GM12864 (cell line): Measurements from ENCODE around the gene IL10.
A peak's percentile ranks its signal among the peaks of the same experiment; 100 is the strongest.
"Not testable (repeated sequence)": the region's sequence is repeated elsewhere in the genome, so short reads cannot be mapped to it uniquely, and the experiment has no call there.

Experiments
- DNase-seq: peaks from one replicate; pipeline ENCODE4 v3.0.0-alpha.2; 2011; ENCODE audit warnings: low read depth
- H3K4me3 ChIP-seq: 2 replicates; pipeline ENCODE4 v1.5.1; 2011; ENCODE audit warnings: mild to moderate bottlenecking, low read depth, low read length, control low read depth
- TF ChIP-seq, protein P1 (sequence below): IDR thresholded peaks from 2 replicates; pipeline ENCODE4 v1.5.1; 2011; ENCODE audit warnings: low read depth, mild to moderate bottlenecking, moderate library complexity, low read length, control low read depth, inconsistent platforms; ENCODE audit errors: missing control alignments

The IL10 gene

DNA sequence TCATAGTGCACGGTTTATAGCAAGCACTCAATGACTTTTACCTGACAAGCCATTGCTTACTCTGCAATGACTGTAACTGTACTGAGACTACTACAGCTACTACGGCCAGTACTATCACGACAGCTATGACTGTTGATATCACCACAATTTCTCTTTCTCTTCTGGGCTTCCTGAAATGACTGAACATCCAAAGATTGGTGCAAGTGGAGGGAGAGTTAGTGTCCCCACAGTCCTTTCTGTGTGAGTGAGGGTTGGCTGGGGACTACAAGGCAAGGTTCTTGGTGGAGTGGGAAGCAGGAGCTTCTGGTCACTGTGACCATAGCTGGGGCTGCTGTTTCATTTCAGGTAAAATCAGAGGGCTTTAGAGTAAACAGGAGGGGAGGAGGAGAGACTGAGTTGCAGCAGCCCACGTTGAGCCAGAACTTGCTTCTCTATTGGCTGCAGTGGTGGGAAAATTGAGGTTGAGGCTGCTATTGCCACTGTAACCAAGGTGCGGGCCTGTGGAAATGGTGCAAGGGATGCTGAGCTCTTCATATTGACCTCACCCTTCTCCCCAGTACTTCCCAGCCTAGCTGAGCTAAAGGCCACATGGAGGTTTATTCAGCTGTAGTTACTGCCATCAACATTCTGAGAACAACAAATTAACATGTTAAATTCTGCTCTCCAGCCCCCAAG lies 14.1 kb upstream of the IL10 start:
- TF ChIP-seq, protein P1, sequence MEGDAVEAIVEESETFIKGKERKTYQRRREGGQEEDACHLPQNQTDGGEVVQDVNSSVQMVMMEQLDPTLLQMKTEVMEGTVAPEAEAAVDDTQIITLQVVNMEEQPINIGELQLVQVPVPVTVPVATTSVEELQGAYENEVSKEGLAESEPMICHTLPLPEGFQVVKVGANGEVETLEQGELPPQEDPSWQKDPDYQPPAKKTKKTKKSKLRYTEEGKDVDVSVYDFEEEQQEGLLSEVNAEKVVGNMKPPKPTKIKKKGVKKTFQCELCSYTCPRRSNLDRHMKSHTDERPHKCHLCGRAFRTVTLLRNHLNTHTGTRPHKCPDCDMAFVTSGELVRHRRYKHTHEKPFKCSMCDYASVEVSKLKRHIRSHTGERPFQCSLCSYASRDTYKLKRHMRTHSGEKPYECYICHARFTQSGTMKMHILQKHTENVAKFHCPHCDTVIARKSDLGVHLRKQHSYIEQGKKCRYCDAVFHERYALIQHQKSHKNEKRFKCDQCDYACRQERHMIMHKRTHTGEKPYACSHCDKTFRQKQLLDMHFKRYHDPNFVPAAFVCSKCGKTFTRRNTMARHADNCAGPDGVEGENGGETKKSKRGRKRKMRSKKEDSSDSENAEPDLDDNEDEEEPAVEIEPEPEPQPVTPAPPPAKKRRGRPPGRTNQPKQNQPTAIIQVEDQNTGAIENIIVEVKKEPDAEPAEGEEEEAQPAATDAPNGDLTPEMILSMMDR: no peak
- no peak overlapping the region for H3K4me3 ChIP-seq

DNA sequence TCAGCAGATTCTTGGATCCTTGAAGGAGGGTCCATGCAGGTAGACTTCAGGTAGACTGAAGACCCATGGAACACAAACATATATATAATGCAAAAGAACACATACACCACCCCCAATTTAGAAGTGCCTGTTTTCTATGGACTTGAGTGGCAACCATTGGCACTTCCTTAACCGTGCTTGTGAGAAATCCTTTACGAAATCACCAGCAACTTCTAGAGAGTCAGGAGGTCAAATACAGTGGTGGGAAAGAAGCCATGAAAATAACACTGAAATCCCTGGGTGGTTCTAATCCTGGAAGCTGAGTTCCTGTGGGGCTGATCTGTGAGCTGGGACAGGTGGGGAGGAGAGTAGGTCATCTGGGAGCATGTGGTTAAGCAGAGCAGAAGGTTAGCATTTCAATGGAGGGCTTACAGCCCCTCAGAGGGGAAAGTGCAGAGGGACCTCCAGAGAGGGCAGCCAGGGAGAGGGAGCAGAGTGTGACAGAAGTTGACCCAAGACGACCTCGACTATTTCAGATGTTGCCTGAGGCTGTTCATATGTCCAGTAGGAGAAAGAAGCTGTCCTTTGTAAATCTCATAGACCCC lies 13.0 kb upstream of the IL10 start:
- TF ChIP-seq, protein P1: no peak
- DNase-seq: no peak
- H3K4me3 ChIP-seq: no peak overlapping the region; the same call in 1 of the 2 replicates

More for the DNA sequence above, 14.1 kb upstream of the IL10 start:
- DNase-seq: no peak

DNA sequence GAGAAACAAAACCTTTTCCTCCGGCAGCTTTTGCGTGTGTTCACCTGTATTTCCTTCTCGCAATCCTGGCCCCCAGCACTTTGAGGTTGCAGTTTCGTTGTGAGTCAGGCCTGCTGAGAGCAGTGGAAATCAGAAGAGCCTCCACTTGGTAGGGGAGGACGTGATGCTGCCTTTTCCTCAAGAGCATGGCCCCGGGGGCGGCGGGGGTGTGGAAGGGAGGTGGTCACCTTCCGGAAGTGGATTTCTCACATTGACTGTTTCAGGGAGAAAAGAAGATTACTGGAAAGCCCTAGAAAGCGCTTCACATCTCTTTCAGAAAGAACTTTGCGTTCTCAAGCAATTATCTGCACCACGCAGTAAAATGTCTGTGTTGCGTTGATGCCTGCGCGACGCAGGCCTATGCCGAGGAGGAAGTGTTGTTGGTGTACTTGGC lies 12.2 kb upstream of the IL10 start:
- DNase-seq: peak; percentile 96
- TF ChIP-seq, protein P1: no peak
- H3K4me3 ChIP-seq: no peak overlapping the region; the same call in 1 of the 2 replicates

DNA sequence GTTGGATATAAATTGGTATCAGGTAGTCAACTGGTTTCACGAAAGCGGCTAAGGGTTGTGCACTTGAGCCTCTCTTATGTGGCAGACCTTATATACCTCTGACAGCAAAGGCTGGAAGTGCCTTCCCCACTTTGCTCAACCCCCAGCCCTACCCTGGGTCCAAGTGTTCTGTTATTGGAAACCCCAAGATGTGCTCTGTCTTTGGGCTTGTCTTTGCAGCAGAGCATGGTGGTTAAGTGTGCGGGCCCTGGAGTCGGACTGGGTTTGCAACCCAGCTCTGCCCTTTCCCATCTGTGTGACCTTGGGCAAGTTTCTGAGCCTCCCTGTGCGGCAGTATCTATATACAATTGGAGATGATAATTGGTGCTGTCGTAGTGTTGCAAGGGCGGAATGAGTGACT lies 11.2 kb upstream of the IL10 start:
- H3K4me3 ChIP-seq: no peak overlapping the region
- TF ChIP-seq, protein P1: no peak
- no peak for DNase-seq

DNA sequence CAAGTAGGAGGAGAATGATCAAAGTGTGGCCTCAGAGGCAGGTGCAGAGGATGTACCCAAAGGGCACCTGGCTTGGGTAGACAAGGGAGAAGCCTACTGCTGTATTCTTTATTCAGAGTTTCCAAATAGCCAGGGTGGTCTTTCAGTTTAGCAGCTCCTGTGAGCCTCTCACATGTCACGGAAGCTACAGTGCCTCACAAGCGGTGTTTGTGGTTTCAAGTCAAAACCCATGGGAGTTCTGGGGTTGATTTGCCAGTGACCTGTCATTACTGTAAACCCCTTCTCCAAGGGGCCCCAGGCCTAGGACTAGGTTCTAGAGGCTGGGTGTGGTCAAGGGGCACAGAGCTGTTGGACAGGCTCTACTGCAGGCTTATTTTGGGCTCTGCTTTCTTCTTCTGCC lies 10.2 kb upstream of the IL10 start:
- TF ChIP-seq, protein P1: no peak
- DNase-seq: peak; percentile 90
- no peak overlapping the region for H3K4me3 ChIP-seq

DNA sequence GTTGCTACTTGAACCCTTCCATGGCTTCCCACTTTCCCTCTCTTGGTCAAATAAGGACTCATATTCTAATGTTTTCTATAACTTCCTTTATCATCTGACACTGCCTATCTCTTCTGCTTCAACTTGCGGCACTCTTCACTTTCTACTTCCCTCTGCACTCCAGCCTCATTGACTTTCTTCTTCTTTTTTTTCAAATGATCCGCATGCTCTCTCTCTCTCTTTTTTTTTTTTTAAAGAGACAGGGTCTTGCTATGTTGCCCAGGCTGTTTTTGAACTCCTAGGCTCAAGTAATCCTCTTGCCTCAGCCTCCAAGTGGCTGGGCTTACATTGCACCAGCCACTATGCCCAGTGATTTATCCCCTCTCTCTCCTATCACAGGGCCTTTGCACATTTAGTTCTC lies 7.3 kb upstream of the IL10 start:
- DNase-seq: no peak
- TF ChIP-seq, protein P1: no peak
- H3K4me3 ChIP-seq: no peak overlapping the region

DNA sequence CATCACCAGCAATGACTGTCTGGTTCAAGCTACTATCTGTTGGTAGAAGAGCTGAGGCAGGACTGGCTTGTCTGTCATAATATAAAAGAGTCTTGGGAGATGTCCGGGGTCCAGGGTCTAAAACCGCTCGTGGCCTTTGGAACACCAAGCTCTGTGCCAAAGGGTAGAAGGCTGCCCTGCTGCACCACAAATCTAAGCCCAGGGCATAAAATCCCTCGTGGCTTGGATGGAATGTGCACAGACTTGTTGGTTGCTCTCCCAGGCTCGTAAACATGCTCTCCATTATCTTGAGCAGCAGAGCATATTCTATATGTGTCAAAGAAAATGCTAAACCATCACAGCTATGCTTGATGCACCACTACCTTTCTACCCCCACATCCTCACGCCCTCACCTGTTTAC lies 6.6 kb upstream of the IL10 start:
- DNase-seq, H3K4me3 ChIP-seq: not testable (repeated sequence)
